Measurements from ENCODE around the gene C12orf76.
A peak's percentile ranks its signal among the peaks of the same experiment; 100 is the strongest.
"Not testable (repeated sequence)": the region's sequence is repeated elsewhere in the genome, so short reads cannot be mapped to it uniquely, and the experiment has no call there.

Gene C12orf76

GRCh38 chr12:110048242-110049027 lies at the start of gene C12orf76:
Gene C12orf76, minus strand, starts transcription at chr12:110048522. Its CDS starts 27 bp downstream, at chr12:110048495.
- peak; percentile 70 to 73 for DNase-seq (ENCODE audit: low read depth in 2 of 2)

GRCh38 chr12:110093631-110094311 lies 45.4 kb upstream of the C12orf76 start:
- no peak for DNase-seq (ENCODE audit: low read depth in 2 of 2)

GRCh38 chr12:110091136-110091711 lies 42.9 kb upstream of the C12orf76 start:
- no peak for DNase-seq (ENCODE audit: low read depth in 2 of 2)

GRCh38 chr12:110090266-110091135 lies 42.2 kb upstream of the C12orf76 start:
- DNase-seq (ENCODE audit: low read depth in 2 of 2): no peak

GRCh38 chr12:110088936-110089335 lies 40.6 kb upstream of the C12orf76 start:
- no peak for DNase-seq (ENCODE audit: low read depth in 2 of 2)

- not testable (repeated sequence) for DNase-seq (ENCODE audit: low read depth in 2 of 2)
These were observed 39.9 kb upstream of the C12orf76 start for GRCh38 chr12:110088216-110088615.

GRCh38 chr12:110084314-110085015 lies 36.1 kb upstream of the C12orf76 start:
- no peak for DNase-seq (ENCODE audit: low read depth in 2 of 2)

GRCh38 chr12:110080410-110080809 lies 32.1 kb upstream of the C12orf76 start:
- no peak for DNase-seq (ENCODE audit: low read depth in 2 of 2)

- DNase-seq (ENCODE audit: low read depth in 2 of 2): peak; percentile 32 to 39
These were observed 31.4 kb upstream of the C12orf76 start for GRCh38 chr12:110079477-110080400.

GRCh38 chr12:110077800-110078199 lies 29.5 kb upstream of the C12orf76 start:
- DNase-seq (ENCODE audit: low read depth in 2 of 2): no peak

GRCh38 chr12:110075880-110076279 lies 27.6 kb upstream of the C12orf76 start:
- DNase-seq (ENCODE audit: low read depth in 2 of 2): no peak

- DNase-seq (ENCODE audit: low read depth in 2 of 2): no peak
These were observed 25.8 kb upstream of the C12orf76 start for GRCh38 chr12:110074089-110074488.

GRCh38 chr12:110073049-110073831 lies 24.9 kb upstream of the C12orf76 start:
- DNase-seq (ENCODE audit: low read depth in 2 of 2): no peak

- DNase-seq (ENCODE audit: low read depth in 2 of 2): not testable (repeated sequence)
These were observed 24.3 kb upstream of the C12orf76 start for GRCh38 chr12:110072636-110073035.

GRCh38 chr12:110071967-110072366 lies 23.6 kb upstream of the C12orf76 start:
- DNase-seq (ENCODE audit: low read depth in 2 of 2): no peak

GRCh38 chr12:110071504-110071903 lies 23.2 kb upstream of the C12orf76 start:
- no peak for DNase-seq (ENCODE audit: low read depth in 2 of 2)

- no peak for DNase-seq (ENCODE audit: low read depth in 2 of 2)
These were observed 20.3 kb upstream of the C12orf76 start for GRCh38 chr12:110068654-110069053.

GRCh38 chr12:110068115-110068514 lies 19.8 kb upstream of the C12orf76 start:
- DNase-seq (ENCODE audit: low read depth in 2 of 2): not testable (repeated sequence)

GRCh38 chr12:110067531-110067930 lies 19.2 kb upstream of the C12orf76 start:
- no peak for DNase-seq (ENCODE audit: low read depth in 2 of 2)
